ENCODE measurements around the gene ZNF148.
"Not testable (repeated sequence)": the region's sequence is repeated elsewhere in the genome, so short reads cannot be mapped to it uniquely, and the experiment has no call there.

ZNF148 gene

DNA sequence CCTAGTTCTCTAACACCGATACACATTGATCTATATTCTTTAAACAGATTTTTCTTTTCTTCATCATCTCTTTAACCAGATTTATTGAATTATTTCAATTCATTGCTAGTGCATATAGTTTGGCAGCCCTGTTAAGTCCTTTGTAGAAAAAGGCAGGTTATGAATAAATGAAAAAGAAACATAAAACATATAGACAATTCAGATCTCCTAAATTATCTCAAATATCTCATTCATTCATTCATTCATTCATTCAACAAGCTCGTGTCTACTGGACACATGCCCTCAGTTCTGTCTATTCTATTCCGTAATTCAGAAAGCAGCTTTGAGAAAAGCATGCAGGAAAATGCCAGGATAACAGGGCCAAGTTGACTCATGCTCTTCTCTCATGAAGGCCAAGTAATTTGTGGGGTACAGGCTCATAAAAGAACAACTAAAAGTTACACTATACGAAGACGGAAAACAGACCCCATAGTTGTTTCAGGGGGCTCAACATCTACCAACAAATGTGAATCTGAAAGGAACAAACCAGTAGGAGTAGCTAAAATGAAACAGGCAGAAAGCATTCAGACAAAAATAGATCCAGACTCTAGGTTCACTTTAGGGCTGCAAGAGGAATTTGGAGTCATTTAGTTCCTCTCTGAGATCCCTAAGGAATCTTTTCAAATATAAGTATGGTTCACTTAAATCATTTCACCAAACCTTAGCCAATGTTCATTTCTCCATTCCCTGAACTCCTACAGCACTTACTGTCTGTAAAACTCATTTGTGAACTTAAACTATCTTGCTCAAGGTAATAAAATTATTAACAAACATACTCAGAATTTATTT lies 7.5 kb downstream of the ZNF148 start:
- peak; percentile 45 for DNase-seq

- no peak for DNase-seq
These were observed 9.0 kb downstream of the ZNF148 start for GRCh38 chr3:125366132-125366531.

- no peak for DNase-seq
These were observed 15.4 kb downstream of the ZNF148 start for GRCh38 chr3:125359700-125360099.

DNA sequence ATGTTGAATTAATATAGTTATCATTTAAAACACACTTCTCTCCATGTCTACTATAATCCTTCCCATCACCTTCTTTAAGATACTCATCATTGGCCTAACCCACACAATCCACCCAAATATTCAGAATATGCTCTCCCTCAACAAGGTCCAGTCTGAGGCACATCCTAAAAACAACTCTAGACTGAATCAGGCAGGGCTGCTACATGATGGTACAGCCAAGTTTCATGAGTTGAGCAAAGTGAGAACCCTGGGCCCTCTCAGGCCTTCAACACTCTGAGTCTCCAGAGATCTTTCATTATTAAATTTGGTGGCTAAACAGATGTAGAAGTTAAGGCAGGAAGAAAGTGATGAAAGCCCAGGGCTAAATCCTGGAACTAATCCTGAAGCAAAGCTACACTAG lies 16.2 kb downstream of the ZNF148 start:
- no peak for DNase-seq

DNA sequence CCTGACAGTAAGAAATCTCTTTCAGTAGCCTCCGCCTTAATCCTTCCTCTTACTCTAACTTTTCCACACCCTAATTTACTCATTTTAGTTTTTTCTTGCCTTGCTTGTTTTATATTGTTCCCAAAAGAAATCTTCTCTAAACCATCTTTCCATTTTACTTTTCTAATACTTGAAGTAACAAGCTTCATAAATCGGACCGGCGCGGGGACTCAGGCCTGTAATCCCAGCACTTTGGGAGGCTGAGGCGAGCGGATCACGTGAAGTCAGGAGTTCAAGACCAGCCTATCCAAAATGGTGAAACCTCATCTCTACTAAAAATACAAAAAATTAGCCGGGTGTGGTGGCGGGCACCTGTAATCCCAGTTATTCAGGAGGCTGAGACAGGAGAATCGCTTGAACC lies 17.3 kb downstream of the ZNF148 start:
- no peak for DNase-seq

GRCh38 chr3:125357032-125357658 lies 18.0 kb downstream of the ZNF148 start:
- peak; percentile 29 for DNase-seq

DNA sequence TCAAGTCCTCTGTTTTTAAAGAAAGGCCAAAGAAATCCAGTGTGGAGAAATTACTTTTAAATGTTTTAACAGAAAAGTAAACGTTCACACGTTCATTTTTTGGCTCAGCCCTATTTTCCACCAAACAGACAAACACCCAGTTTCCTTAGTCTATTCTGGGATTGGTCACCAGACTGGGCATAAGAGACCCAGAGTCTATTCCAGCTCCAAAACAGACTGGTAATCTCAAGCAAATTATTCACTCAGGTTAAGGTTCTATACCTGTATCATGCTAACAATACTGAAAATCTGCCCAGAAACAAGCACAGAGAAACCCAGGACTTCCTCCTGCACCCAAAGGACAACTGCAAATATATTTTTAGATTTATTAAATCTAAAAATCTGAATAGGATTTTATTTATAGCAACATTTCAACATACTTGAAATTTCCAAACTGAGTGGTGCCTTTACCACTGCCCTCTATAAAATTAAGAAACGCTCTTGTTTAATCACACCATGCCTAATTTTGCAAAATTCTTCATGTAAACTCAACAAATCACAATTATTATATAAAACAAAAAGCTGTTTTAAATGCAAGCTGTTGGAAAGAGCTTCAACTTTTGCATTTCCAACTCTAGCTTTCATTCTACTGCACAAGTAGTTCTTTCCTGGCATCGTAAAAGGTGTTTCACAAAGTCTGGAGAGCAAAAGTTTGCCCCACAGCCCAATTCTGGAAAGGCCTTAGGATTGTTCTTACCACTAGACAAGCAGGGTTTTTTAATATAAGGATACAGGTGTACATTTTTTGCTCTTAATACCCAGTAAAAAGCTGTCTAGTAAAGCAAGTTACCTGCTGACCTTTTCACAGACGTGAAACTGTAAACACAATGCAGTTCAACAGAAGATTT lies 18.7 kb downstream of the ZNF148 start:
- no peak for DNase-seq

- DNase-seq, result no peak
These were observed 21.5 kb downstream of the ZNF148 start for GRCh38 chr3:125353659-125354058.

DNA sequence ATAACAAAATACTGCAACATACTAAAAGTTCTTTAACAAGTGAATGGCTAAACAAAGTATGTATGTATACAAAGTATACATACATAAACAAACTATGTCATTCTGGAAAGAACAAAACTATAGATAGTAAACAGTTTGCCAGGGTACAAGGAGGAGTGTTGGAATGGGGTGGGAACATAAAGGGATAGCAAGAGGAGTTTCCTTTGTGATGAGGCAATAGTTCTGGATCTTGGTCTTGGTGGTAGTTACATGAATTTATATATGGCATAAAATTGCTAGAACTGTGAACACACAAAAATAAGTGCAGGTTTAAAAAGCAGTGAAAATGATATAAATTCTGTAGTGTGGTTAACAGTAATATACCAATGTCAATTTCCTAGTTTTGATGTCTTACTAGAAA lies 22.0 kb downstream of the ZNF148 start:
- DNase-seq, result peak; percentile 8

- DNase-seq, result peak; percentile 61
These were observed 23.2 kb downstream of the ZNF148 start for GRCh38 chr3:125351814-125352456.

GRCh38 chr3:125351152-125351551 lies 24.0 kb downstream of the ZNF148 start:
- no peak for DNase-seq

- DNase-seq, result no peak
These were observed 24.5 kb downstream of the ZNF148 start for GRCh38 chr3:125350597-125350996.

- DNase-seq, result no peak
These were observed 25.5 kb downstream of the ZNF148 start for GRCh38 chr3:125349556-125350165.

- no peak for DNase-seq
These were observed 26.1 kb downstream of the ZNF148 start for GRCh38 chr3:125349055-125349454.

- not testable (repeated sequence) for DNase-seq
These were observed 31.8 kb downstream of the ZNF148 start for GRCh38 chr3:125343367-125343766.

- no peak for DNase-seq
These were observed 35.0 kb downstream of the ZNF148 start for GRCh38 chr3:125340121-125340520.

DNA sequence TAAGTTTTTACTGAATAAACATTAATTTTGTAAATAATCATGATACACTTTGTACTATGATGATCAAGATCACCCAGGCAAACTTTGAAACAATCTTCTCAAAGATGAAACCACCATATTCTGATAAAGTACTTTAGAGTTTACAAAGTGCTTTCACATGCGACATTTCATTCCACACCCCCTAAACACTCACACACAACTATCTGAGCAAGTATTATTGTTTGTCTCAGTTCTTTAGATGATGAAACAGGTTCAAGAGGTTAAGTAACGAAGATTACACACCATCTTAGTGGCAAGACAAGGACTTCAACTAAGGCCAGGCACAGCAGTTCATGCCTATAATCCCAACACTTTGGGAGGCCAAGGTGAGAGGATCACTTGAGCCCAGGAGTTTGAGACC lies 37.6 kb downstream of the ZNF148 start:
- DNase-seq, result no peak

- DNase-seq, result no peak
These were observed 40.2 kb downstream of the ZNF148 start for GRCh38 chr3:125334675-125335560.

DNA sequence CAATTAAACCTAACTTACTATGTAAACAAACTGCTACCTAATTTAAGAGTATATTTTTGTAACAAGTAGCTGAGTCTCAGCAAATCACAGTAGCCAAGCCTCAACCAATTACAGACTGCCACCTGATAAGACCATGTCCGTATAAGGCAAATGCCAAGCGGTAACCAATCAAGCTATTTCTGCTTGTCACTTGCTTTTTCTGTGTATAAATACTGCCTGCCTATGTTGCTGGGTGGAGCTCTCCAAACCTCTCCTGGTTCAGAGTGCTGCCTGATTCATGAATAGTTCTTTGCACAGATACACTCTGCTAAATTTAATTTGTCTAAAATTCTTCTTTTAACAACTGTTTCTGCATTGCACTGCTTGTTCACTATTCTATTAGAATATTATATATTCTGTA lies 42.6 kb downstream of the ZNF148 start:
- DNase-seq, result no peak

- DNase-seq, result peak; percentile 20
These were observed 43.9 kb downstream of the ZNF148 start for GRCh38 chr3:125331243-125331642.

GRCh38 chr3:125326957-125327356 lies 48.2 kb downstream of the ZNF148 start:
- no peak for DNase-seq
